NK-92 treated with Interleukin-12 subunit alpha and Interleukin-12 subunit beta, amount 100 ng/mL, for 24 hours (cell line): ENCODE measurements around the gene ADM5.

Experiments used
- DNase-seq: peaks from one replicate; lab custom pipeline; 2025; lab: John Stamatoyannopoulos, UW

ADM5 gene

DNA sequence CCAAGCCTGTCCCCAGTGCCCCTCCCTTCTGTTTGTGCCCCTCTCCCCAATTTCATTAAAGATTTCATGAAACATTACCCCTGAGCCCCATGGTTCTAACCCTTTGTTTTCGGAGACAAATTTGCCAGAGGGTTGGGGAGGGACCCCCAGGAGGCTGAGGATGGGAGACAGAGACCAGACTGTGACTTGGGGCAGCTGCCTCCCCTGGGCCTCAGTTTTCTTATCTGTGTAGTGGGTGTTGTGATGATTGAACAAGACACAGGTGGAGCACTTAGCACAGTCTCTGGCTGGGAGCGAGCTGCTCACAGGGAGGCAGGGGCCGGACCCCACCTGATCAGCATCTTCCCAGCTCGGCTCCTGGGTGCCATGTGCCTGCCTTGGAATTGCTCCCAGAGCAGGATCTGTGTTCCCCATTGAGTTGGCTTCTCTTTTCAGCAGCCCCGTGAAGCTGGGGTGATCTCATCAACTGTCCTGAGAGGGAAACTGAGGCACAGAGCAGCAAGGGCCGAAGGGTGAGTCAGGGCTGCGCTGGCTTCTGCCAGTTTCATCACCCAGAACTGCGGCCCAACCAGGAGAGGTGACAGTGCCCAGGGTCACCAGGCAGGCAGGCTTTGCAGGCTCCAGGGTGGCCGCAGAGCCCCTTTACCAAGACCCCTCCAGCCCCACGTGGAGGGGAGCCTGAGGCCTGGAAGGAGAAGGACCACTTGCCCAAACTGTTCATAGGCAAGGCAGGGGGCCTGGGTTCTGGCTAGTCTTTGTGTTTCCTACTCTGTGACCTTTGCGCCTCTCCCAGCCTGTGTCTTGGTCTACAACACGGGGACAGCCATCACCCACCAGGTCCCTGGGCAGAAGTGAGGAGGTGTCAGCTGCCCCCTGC lies 30.6 kb upstream of the ADM5 start:
- DNase-seq = no peak

DNA sequence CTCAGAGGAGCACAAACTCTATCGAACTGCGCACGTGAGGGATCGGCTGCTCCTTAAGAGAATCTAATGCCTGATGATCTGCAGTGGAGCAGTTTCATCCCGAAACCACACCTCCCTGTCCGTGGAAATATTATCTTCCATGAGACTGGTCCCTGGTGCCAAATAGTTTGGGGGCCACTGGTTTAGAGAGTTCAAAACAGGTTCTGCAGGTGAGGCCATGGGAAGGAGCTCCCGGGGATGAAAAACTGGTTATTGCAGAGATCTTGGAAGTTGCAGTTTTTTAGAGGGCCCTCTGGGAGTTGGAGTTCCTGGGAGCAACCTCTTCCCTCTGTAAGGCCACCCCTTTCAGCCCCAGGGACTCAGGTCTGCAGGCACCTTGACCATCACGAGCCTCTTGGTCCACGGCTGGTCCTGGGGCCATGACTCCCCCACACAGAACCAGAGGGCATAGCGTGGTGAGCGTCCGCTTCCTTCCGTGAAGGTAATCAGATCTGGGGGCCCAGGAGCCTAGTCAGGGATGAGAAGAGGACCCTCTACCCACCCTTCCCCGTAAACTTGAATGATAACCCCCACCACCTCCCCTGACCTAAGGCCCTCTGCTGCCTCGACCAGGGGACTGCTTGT lies 28.9 kb upstream of the ADM5 start:
- DNase-seq = no peak

DNA sequence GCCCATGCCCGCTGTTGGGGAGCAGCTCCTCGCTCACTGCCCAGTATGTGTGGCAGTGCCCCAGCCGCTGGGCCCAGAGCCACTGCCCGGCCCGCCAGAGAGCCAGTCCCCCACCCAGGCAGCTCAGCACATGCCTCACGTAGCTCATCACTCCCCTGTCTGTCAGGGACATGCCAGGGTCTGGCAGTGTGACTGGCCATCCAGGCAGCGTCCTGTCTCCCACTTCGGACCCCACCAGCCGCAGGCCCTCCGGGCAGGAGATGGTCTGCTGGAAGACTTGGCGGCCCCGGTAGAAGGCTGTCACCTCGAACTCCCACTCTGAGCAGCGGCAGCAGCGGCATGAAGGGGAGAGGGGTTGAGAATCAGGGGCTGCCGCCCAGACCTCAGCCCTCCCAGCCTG lies 27.4 kb upstream of the ADM5 start:
- no peak for DNase-seq

DNA sequence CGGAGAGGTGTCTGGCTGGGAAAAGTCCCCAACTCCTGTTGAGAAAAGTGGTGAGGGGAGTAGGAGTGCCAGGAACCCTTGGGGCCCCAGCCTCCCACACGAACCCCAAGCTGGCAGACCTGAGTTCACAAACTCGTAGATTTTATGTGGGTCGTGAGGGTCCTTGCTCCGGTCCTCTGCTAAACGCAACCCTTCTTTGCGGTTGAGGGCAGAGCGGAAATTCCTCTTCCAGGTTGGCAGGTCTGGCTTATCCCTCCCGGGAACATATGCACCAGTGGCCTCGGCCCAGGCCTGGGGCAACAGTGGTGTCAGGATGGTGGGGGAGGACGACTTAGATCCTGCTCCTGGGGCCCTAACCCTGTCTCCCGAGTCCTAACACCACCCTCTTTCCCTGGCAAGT lies 26.2 kb upstream of the ADM5 start:
- no peak for DNase-seq

DNA sequence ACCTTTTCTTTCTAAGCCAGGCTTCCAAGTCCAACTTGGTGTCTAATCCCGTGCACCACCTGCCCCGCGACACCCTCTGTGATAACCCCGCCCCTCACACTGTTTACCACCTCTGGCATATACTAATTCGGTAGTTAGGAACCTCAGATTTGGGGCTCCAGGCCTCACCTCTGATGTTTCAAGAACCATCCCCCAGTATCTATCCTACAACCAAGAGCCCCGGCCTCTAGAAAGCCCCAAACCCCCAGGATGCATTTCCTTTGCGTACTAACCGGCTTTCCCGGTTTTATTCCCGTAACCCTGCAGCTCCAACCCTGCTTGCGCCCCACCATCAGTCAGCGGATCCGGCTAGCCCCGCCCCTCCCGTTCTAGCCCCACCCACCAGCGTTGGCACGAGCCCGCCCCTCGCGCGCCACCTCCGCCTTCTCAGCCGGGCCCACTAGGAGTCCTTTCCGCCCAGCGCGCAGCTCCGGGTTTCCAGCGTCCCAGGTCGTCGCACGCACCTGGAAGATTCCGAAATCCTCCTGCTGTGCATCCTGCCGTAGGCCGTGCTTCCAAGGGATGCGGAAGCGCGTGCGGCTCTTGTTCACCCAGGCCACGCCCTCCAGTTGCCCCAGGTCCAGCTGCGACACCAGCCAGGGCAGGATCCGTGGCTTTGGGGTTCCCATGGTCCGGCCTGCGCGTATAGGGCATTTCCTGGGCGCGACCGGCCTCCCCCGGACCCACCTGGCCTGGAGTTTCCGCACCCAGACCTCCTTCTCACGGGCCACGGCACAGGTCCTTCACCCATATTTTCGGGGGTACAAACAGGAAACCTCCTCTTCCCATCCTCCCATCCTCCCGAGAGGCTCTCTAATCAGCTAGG lies 25.0 kb upstream of the ADM5 start:
- DNase-seq = peak; percentile 88

DNA sequence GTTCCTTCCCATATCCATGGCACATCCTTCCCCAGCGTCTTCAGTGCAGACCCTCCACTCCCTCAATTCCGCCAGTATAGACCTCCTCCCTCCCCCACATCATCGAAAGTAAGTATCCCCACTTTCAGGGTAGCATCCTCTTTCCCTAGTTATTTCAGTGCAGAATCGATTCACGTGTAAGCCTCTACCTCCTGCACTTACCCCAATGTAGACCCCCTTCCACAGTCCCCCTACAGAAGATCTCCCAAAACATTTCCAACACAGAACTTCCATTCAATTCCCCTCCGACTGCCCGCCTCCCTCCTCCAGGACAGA lies 24.4 kb upstream of the ADM5 start:
- DNase-seq = no peak

DNA sequence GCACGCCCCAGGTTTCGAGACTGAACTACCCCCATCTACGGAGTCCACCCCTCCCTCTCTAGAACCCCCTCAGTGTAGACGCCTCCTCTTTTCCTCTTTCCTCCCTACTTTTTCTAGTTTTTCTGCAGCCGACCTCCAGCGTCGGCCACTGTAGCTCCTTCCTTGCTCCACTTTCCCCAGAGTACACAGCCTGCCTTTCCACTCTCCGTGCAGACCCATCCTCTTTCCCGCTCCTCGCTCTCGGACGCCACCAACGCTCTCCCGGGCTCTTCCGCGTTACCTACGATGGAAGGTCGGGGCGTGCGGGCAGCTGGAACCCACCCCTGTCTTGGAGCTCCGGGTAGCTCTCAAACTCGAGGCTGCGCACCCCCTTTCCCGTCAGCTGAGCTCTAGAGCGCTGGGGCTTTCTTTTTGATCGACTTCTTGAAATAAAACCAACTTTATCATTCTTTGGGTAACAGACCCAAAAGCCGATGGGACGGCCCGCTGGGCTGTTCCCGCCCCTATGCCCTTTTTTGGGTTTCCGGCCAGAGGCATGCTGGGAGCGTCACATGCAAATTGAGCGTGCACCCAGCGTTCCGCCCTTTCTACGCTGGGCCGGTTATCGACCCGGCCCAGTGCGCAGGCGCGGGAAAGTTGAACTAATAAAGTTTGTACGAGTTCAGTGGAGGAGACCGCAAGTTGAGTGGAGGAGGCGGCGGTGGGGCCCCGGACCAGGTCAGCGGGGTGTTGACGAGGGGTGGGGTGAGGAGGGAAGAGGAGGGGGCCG lies 23.9 kb upstream of the ADM5 start, which contains the start of the genes BCL2L12 and IRF3:
Gene BCL2L12 (plus strand): TSS at position 583 of the 769 bp plus-strand sequence. CDS start 760 bp downstream, outside the sequence.
Gene IRF3 (minus strand): TSS at position 507 of the 769 bp plus-strand sequence. CDS start 1,019 bp downstream, outside the sequence.
- peak; percentile 95 for DNase-seq

DNA sequence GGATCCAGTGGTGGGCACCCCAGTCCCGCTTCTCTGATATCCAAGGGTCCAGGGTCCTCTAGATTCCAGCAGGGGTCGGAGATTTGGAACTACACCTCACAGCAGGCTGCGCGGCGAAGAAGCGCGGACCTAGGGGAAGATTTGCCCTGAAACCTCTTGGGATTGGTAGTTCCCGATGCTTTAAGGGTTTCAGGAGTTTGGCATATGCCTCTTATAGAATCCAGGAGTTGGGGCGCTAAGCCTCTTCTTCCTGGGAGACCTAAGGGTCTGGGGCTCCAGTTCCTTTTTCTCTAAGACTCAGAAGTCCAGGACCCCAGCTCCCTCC lies 23.3 kb upstream of the ADM5 start:
- DNase-seq = no peak

DNA sequence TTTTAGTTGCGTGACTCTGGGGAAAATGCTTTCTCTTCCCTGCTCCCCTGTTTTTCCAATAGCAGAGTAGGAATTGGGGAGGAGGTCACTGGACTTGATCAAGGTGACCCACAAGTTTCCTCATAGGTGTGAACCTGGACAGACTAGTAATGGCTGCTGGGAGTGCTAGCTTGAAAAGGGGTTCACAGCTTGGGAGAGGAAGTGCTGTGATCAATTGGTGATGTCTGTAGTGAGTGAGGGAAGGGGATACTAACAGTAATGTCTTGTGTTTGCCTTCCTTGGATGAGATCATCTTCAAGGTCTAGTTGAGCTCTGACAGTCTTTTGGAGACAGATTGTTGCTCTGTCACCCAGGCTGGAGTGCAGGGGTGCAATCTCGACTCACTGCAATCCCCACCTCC lies 21.9 kb upstream of the ADM5 start:
- no peak for DNase-seq

DNA sequence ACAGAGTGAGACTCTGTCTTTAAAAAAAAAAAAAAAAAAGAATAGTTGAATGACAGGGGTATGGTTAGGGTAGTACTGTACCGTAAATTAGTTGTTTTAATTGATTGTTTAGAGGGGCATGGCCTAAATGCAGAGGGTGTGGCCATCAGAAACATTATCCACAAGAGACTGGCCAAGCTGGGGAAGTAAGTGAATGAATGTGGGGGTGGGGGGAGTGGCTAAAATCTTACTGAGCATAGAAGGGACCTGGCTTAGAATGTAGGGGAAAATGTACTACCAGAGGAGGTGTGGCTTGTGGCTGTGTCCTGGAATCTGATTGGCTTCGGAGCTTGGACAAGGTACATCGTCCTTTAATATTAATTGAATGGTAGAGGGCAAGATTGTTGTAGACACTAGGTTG lies 19.9 kb upstream of the ADM5 start:
- DNase-seq = no peak

DNA sequence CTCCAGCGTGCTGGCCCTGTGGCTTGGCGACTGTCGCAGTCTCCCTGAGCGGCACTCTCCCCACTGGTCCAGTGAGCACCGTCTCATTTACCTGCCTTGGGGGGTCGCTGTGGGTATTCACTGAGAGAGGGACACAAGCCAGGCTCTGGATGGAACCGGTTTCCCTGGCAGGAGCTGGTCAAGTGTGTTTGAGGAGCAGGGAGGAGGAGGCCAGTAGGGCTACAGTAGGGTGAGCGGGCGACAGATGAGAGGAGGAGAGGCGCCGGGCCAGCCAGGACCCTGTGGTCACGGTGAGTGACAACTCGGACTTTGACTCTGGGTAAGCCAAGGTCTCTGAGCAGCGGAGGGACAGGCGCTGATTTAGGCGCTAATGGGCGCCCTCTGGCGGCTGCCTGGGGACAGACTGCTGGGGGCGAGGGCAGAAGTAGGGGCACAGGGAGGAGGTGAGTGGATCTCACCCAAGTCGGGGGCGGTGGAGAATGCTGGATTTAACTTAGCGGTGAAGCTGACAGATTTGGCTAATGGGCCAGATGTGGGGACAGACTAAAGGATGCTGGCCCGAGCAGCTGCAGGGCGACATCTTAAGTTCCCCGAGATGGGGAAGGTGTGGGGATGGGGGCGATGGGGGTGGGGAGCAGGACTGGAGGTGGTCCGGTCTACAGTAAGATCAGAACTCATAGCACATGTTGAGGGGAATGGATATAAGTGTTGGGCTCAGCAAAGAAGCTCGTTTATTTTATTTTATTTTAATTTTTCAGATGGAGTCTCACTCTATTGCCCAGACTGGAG lies 17.1 kb upstream of the ADM5 start:
- DNase-seq = peak; percentile 55

DNA sequence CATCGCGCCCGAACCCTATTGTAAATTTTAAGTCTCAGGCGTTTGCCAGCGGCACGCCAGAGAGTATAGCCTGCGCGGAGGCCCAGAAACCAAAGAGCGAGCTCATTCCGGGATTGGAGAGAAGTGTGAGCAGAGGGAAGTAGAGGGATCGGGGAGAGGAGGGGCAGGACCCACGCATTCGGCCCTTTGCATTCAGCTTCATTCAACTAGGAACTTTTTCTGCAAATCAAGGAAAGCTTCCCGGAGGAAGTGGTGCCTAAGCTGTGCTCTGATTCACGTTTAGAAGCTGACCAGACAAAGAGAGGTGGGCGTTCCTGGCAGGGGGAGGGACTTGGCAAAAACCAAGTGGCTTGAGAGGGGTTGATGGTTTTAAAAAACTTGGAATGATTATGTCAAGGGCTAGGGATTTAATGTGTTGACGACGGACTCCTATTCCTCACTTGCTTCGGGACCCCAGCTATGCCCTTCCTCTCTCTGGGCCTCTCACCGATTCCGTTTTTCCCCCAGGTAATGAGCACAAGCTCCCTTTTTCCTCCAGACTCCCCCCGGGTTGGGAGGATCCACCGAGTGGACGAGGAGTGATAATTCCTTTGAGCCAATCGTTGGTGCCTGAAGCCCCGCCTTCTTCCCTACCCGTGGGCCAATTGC lies 13.1 kb upstream of the ADM5 start:
- DNase-seq = peak; percentile 72

DNA sequence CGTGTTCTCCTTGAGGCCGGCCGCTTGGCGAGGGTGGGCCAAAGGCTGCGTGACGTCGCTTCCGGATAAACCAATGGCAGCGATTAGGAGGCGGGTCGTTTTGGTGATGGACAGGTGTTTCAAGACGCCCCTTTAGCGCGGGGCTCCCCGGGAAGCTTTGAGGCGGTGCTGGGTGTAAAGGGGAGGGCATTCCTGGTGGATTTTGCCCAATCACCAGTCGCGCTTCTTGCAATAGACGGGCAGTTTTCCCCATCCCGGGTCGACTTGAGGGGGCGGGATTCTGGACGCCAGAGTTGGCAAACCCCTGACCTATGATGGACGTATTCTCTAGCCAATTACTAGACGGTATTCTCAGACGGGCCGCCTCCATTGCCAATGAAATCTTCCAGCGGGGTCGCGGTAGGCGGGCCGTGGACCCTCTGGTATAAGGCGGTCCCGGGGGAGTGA lies 12.6 kb upstream of the ADM5 start:
- DNase-seq = peak; percentile 98

DNA sequence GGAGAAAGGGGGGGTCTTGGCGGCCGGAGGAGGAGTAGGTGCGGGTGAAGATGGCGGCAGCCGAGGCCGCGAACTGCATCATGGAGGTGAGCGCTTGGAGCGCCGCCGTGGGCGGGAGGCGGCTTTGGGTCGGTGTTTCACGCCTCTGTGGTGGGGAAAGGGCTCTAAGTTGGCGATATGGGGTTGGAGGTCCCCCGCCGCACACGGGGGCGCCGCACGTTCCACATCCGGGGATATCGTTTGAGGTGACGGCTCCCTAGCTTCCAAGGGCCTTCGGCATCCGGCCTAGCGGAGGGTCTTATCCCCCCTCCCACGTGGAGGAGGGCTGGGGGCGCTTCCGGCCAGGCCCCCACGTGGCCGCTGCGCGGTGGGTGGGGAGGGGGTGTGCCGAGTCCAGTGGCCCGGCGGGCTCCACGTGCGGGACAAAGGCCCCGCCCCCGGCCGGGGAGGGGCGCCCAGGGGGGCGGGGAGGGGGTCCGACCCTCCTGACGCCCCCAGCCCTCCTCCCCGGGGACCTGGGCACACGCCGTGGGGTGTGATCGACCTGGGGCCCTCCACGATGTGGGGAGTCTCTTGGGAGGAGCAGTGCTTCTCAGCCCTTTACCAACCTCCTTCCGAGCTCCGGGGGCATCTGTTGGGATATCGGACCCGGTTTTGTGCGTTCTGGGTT lies 12.0 kb upstream of the ADM5 start, which contains the start of gene PRMT1:
Gene PRMT1 (plus strand): TSS at position 41 of the 670 bp plus-strand sequence. CDS start 10 bp downstream, at position 51.
- DNase-seq = peak; percentile 53

DNA sequence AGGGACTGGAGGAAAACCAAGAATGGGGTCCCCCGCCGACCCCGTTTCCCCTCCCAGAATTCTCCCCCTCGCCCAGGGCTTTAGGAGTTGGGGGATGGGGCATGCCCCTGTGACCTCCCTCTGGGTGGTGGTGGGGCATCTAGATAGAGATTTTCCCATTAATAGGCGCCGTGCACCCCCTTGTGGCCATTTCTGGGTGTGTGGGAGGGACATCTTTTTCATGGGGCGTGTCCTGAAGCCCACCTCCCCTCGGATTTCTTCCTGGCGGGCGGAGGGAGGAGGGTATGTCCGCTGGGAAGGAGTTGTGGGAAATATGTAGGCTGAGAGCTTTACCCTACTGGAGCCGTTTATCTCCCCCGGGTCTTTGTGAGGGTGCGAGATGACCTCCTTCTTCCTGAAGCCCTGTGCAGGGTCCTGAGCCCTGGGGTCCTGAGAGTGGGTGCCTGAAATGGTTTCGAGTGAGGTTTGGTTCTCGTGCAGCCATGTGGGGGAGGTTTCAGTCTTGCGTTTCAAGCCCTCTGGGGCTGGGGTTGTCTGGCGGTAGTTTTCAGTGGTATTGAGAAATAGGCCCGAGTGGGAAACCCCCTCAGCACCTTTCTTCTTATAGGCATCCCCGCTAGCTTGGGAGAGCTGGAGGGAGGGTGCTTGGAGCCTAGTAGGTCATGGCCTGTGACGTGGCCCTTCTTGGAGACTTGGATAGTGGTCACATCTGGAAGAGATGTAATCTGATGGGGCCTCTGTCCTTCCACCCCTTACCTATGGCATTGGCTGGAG lies 11.3 kb upstream of the ADM5 start:
- peak; percentile 67 for DNase-seq

DNA sequence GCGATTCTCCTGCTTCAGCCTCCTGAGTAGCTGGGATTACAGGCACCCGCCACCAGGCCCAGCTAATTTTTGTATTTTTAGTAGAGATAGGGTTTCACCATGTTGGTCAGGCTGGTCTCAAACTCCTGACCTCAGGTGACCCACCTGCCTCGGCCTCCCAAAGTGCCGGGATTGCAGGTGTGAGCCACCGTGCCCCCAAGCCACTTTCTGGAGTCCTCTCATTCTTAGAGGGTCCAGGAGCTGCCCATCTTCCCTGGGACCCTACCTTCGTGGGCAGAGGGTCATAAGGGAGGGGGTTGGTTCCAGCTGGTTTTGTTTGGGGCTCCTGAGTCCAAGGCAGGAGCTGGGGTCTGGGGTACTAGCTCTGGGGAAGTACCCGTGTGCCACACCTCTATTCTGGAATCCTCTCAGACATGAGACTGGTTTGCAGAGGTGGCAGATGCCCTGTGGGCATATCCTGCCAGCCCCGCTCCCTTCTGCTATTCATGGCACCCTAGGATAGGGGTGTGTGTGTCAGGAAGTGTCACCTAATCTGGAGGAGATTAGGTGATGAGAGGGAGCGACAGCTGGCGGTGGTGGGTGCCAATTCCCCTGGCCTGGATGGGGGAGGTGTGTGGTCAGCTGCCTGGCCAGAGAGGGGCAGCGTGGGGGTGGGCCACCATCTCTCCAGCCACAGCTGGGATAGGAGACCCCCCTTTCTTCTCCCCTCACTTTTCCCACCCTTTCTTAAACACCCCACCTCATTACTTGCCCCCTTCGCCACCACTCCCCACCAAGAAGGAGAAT lies 10.2 kb upstream of the ADM5 start:
- DNase-seq = no peak

DNA sequence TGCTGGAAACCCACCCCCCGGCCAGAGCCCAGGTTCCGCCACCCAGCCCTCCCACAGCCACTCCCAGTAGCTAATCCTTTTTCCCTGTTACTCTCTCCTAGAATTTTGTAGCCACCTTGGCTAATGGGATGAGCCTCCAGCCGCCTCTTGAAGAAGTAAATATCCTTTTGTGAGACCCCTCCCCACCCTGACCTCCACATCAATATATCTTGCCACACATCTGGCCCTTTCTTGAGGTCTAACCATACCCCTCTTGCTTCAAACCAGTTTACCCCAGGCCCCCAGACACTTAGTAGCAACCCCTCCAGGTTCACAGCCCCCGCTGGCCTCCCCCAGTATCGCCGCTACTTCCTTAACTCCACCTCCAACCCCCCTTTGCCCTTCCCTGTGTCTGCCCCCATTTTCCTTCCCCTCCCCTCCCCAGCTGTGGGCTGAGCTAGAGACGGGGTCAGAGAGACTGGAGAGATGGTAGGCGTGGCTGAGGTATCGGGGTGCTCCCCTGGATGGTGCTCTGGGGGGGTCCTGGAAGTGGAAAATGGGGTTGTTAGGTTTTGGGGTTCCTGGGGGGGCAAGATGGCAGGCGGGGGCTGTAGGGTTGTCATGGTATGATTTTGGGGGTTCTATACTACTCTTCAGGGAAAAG lies 9.5 kb upstream of the ADM5 start:
- no peak for DNase-seq
